DMS 273 (cell line): ENCODE data around the gene DESI2.
A peak's percentile ranks its signal among the peaks of the same experiment; 100 is the strongest.
"Not testable (repeated sequence)": the region's sequence is repeated elsewhere in the genome, so short reads cannot be mapped to it uniquely, and the experiment has no call there.

Source experiments
- DNase-seq: peaks from one replicate; lab custom pipeline; 2025; ENCODE audit not compliant: unreplicated experiment; lab: John Stamatoyannopoulos, UW

Gene DESI2

DNA sequence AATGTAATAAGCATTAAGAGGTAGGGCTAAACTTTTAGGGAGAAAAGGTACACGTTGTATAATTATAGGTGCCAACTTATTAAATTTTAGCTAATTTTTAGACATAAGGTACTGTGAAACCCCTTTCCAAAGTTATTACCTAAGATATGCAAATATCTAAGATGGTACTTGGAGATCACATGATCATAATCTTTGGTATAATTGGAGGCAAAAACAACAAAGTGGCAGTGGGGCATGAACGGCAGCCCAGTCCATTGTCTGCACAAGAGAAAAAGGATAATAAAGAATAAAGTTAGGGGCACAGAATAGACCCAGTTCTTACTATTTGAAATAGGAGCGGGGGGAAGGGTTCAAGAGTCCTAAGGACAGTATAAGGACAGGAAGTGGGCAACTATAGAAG lies 51.2 kb downstream of the DESI2 start:
- no peak for DNase-seq

DNA sequence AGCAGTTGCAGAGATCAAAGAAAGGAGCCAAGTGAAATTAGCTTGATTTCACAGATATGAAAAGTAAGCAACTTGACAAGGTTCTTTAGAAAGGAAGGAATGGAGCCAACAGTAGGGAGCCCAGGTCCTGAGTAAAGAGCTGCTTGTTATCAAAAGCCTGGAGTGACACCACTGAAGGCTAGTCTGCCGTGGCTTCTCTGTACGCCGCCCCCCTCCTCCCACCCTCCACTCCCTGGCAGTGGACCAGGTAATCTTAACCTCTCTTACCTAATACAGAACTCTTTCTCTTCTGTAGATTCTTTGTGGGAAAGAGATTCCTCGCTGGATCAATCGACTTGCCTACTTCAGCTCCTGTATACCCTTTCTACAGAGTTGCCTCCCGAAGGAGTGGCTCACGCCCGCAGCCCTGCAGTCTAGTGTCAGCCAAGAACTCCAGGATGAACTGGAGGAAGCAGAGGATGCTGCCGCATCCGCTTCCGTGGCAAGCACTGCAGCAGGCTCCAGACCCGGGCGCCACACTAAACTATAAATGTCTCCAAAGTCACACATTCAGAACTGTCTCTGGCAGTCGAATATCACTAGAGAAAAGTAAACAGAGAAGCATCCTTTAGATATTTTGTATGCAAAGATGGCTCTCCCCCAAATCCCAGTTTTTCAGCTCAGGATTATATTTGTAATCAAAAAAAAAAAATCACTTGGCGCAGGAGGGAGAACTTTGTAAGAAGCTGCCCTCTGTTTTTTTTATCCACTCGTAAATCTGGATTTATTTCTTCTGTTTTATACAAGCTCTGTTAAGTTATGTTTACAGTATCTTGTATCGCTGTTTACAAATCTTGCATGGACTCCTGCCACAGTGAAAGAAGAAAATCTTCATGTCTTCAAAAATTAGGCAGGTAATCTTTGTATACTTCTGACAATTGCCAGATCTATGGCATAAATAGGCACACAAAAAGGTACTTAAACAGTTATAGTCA lies 52.6 kb downstream of the DESI2 start:
- no peak for DNase-seq

DNA sequence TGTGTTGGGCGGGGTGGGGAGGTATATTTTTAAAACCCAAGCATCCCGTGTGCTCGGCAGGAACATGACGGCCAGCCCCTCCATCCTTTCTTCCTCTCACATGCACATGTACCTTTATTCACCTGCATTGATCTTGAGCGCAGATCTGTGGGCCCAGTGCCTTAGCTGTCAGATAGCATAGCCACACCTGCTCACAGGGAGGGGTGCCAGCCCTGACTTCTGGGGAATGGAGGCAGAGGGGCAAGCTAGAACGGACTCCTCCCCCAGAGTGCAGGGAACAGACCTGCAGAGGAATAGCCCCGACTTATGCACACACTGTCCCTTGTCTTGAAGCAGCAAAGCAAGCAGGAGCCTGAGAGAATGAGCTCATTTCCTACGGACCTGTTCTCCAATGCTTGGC lies 56.1 kb downstream of the DESI2 start:
- DNase-seq: no peak

DNA sequence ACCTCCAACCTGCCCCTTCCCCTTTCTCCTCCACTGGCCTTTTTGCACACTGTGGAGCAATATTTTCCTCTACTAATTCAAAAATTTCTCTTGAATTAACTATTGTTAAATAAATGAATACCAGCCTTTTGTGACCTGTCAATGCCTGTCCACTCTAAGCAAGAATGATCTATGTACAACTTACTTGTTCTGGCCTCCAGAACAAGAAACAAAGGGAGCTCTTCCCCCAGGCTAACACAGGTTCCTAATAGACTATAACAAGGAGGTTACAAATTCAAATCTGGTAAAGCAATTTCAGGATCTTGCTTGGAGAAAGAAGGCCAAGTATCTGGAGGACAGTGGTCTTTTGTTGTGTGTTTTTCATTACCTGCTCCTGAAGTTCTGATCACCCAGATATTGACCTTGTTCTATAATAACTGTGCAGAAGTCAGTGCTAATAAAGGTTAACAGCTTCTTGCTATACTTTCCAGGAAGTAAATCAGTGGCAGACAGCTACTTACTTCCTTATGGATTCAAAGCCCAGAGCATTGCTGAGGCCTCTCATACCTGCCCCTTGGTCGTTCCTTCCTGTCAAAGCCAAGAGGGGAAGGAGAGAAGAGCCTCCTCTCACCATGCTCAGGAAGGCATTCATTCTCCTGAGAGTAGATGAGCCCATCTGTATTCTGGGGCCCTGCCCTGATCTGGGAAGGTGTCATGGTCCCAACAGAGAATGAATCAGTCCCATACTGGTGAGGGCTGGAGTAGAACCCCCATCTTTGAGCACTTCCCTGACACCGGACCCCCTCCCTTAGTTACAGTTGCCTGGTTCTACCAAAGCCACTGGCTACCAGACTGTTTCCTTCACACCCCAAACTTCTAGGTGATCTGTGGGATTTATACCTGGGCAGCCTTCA lies 56.8 kb downstream of the DESI2 start:
- no peak for DNase-seq

DNA sequence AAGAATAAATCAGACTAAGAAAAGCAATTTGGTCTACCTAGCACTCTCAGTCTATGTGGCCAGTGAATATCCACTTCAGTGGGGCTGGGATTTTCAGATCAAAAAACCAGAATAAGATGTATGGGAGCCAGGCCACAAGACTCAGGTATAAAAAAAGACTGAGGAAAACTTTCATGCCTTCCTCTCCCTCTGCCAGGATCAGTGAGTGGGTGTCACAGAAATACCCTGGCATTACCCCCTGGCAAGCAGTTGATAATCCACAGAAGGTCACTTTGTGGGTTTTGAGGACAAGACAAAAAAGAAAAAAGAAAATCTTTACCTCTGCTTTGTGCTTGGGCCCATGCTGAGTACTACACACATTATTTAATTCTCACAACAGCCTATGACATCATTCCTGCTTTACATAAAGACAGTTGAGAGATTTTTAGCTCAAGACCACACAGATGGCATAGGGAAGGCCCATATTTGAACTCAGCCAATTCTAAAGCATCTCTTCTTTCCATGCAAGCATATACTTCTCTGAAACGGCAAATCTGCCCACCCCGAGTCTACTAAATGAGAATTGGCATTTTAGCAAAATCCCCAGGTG lies 57.6 kb downstream of the DESI2 start:
- DNase-seq: peak; percentile 52

DNA sequence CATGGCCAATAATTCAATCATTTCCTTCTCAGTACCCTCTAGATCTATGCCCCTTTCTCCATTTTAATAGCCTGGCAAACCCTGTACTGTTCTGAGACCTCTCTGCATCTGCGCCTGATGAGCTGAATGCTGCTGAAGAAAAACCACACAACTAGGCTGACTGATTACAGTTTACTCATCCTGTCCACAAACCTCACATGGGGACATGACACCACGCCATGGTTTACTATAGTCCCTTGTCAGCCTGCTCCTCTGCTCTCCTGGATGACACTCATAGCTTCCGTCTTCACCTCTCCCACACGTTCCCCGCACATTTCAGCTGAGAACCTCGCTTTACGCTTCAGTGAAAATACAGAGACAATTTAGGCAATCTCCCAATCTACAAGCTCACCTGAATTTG lies 59.7 kb downstream of the DESI2 start:
- DNase-seq: no peak

DNA sequence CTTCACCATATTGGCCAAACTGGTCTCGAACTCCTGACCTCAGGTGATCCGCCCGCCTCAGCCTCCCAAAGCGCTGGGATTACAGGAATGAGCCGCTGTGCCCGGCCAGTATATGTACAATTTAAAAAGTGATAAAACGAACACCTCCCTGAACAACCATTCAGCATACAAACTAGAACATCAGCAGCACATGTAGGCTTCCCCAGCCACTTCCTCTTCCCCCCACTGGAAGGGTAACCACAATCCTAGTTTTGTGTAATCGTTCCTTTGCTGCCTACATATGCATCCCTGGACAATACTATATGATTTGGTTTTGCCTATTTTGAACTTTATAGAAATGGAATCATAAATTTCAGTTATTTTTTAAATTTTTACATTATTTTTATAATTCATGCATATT lies 60.4 kb downstream of the DESI2 start:
- DNase-seq: no peak

DNA sequence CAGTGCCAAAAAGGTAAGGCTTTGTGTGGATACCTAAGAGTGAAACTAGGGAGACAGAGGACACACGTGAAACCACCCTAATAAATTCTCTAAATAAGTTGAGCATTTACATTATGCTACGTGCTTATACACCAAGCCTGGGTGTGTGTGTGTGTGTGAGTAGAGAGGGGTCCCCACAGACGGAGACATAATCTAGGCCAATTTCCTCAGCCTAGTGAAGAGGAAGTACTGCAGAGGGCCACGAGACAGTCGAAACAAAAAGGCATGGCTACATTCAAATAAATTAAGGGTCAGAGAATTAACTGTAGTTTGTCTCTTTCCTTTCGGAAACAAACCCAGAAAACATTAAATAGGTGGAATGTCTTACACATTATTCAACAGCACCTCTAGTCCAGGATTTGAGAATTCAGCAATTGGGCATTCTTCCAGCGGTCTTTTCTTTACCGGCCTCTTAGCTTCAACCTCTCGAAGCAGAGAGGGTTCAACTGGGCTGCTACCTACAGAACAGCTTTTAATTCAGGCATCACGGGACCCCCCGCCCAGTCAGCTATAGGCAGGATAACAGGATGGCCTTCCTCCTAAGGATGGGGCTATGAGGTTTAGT lies 75.0 kb downstream of the DESI2 start:
- DNase-seq: no peak

DNA sequence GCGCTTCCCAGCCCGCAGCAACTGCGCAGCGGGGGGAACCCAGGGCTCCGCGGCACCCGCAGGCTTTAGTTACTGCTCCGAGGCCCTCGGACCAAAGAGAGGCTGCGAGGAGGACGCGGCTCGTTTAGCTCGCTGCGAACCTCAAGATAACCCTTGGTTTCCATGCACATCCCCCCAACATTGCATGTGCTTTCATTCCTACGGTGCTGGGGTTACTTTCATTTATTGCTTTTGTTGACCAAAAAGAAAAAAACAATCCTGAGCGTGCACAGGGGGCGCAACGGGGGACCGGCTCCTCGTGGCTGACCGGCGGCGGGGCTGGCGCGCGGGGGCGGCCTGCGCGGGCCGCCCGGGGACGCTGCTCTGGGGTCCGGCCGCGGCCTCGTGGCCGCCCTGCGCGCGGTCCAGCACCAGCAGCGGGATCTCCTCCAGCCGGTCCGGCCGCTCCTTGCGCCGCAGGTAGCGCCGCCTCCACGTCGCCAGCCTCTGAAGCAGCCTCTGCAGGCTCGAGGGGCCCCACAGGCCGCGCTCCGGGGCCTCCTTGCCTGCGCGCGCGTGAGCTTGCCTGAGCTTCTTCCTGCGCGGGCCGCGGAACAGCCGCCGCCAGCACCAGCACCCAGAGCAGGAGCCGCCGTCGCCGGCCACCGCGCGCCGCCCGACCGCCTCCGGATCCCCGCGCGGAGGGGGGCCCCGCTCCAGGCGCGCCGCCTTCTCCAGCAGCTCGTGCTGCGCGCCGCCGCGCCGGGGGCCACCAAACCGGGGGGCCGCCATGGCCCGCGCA lies 77.4 kb downstream of the DESI2 start:
- peak; percentile 66 for DNase-seq

DNA sequence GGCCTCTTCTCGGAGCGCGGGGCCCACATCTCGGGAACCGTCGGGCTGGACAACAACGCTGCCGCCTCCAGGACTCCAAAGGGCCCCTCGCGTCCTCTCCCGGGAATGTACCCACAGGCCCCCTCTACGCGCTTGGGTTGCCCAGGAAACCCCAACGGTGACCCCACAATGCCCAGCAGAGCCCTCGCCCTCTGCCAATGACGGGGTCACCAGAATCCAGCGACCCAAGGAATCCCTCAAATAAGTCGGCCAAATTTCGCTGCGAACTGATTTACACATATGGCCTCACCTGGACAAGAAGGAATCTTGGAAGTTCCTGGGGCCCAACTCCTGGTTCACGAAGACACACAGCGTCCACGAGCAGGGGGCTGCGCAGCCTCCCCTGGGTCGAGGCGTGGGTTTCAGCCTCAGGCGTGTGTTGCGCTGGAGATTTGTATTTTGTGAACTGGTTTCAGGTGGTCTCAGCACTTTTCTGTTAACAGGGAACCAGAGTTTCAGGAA lies 78.1 kb downstream of the DESI2 start:
- peak; percentile 49 for DNase-seq

DNA sequence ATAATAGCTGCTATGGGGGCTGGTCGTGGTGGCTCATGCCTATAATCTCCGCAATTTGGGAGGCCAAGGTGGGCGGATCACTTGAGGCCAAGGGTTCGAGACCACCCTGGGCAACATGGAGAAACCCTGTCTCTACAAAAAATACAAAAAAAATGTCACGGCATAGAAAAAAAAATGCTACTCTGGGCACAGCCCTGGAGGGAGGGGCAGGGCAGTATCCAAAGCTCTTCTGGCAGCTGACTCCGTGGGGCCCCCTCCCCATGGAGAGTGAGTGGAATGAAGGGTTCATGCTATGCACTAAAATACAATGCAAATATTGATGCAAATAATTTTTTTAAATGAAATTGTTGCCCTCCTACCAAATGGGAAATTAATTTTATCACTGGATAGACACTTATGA lies 78.7 kb downstream of the DESI2 start:
- DNase-seq: no peak

DNA sequence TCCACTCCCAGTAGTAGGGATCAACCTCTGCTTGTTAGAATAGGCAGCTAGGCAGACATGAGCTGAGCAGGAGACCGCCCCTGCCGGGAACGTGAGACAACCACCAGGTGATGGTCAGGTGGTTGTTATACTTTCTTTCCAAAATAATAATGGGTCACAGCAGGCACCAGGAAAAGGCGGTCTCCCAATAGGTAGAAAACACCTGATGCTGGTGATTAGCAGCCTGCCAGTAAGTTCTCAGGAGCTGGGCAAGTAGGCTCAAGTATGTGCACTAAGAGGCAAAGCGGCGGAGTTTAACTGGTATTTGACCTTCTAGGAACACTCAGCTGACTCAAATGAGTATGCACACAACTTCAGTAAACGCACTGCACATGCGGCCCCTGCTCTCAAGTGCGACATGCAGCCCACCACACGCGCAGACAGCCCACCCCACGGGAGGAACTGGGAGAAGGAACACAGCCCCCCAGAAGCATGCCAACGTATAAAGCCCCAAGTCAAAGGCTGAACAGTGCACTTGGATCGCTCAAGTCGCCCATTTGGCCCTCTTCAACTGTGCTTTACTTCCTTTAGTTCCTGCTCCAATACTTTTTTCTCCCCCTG lies 80.0 kb downstream of the DESI2 start:
- DNase-seq: no peak

DNA sequence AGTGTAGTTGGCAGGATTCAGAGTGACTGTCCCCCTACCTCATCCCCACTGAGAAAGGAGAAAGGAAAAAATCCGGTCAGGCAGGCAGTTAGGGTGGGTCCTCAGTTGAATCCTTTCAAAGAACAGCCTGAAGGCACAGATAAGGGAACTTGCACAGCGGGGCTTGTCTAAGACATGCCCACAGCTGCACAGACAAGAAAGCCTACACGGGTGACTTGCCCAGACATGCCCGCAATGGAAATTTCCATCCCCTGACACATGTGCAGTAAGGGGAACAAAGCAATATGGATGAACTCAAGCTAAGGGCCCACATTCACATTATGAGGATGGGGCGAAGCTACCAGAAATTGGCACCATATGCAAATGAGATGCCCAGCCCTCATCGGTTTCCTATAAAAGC lies 82.5 kb downstream of the DESI2 start:
- DNase-seq: peak; percentile 45

DNA sequence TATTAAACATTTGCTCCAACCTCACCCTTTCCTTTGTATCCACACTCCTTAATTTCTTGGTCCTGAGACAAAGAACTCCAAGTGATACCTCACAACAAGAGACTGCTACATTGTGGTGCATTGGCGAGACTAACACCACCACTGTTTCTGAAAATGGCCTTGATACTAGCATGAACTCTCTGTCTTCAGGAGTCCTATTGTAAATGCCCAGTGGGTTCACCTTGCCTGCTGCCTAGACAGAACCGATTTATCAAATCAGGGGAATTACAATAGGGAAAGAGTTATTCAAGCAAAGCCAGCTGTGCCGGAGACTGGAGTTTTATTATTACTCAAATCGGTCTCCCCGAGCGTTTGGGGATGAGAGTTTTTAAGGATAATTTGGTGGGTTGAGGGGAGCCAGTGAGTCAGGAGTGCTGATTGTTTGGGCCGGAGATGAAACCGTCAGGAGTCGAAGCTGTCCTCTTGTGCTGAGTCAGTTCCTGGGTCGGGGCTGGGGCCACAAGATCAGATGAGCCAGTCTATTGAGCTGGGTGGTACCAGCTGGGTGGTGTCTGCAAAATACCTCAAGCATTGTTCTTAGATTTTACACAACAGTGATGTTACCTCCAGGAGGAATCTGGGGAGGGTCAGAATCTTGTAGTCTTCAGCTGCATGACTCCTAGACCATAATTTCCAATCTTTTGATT lies 83.1 kb downstream of the DESI2 start:
- DNase-seq: no peak

DNA sequence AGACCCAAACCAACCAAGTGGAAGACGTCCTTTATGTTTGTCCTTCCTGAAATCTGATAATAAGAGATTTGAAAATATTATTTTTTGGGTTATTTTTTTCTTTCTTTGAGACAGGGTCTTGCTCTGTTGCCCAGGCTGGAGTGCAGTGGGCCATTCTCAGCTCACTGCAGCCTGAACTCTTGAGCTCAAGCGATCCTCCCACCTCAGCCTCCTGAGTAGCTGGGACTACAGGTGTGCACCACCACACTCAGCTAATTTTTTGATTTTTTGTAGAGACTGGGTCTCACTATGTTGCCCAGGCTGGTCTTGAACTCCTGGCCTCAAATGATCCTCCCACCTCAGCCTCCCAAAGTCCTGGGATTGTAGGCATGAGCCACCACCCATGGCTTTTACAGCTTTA lies 86.2 kb downstream of the DESI2 start:
- not testable (repeated sequence) for DNase-seq

DNA sequence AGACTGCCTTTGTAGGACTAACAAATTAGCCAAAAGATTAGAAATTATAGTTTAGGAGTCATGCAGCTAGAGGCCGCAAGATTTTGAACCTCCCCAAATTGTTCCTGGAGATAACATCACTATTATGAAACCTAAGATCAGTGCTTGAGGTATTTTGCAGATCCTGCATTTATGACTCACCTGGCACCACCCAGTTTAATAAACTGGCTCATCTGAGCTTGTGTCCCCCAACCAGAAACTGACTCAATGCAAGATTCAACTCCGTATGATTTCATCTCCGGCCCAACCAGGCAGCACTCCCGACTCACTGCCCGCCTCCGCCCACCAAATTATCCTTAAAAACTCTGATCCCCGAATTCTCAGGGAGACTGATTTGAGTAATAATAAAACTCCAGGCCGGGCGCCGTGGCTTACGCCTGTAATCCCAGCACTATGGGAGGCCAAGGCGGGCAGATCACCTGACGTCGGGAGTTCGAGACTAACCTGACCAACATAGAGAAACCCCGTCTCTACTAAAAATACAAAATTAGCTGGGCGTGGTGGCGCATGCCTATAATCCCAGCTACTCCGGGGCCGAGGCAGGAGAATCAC lies 87.2 kb downstream of the DESI2 start:
- DNase-seq: not testable (repeated sequence)

DNA sequence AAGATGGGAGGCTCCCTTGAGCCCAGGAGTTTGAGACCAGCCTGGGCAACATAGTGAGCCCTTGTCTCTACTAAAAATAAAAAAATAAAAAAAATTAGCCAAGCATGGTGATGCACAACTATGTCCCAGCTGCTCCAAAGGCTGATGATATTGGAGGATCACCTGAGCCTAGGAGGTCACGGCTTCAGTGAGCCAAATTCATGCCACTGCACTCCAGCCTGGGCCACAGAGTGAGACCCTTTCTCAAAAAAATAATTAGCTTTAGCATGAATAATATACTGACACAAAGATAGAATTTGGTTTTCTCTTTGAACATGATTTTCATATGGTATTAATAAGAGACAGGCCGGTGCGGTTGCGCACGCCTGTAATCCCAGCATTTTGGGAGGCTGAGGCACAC lies 88.8 kb downstream of the DESI2 start:
- DNase-seq: no peak

DNA sequence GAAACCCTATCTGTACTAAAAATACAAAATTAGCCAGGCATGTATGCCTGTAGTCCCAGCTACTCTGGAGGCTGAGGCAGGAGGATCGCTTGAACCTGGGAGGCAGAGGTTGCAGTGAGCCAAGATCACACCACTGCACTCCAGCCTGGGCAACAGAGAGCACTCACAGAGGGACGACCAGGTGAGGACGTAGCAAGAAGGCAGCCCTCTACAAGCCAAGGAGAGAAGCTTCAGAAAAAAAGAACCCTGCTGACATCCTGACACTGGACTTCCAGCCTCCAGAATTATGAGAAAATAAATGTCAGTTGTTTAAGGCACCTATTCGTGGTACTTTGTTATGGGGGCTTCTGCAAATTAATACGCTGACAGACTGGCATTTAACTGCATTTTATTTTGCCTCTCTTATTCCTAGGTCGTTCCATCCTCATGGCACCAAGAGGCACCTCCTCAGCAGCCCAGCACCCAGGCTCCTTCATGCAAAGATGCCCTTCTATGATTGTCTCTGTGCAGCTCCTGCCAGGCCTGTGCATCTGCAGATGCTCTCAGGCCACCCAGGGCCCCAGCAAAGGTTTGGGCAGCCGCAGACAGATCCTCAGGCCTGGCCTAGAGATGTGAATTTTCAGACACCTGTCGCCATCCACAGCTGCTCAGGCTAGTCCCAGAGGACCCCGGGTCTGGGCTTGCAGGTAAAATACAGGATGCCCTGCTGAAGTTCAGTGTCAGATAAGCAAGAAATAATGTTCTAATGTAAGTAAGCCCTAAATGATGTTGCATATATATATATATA lies 96.5 kb downstream of the DESI2 start:
- peak; percentile 31 for DNase-seq
